ENCODE measurements around the gene UNC45A. TPM values are rescaled to one million over a fixed set of nuclear protein-coding genes. Genes with fewer than 3 reads are reported as not detected.
"Not testable (repeated sequence)": the region's sequence is repeated elsewhere in the genome, so short reads cannot be mapped to it uniquely, and the experiment has no call there.

Gene UNC45A
- polyA plus RNA-seq, 12 donors: 21.8 to 49.6 (median 26.0) TPM; not detected in 1

DNA sequence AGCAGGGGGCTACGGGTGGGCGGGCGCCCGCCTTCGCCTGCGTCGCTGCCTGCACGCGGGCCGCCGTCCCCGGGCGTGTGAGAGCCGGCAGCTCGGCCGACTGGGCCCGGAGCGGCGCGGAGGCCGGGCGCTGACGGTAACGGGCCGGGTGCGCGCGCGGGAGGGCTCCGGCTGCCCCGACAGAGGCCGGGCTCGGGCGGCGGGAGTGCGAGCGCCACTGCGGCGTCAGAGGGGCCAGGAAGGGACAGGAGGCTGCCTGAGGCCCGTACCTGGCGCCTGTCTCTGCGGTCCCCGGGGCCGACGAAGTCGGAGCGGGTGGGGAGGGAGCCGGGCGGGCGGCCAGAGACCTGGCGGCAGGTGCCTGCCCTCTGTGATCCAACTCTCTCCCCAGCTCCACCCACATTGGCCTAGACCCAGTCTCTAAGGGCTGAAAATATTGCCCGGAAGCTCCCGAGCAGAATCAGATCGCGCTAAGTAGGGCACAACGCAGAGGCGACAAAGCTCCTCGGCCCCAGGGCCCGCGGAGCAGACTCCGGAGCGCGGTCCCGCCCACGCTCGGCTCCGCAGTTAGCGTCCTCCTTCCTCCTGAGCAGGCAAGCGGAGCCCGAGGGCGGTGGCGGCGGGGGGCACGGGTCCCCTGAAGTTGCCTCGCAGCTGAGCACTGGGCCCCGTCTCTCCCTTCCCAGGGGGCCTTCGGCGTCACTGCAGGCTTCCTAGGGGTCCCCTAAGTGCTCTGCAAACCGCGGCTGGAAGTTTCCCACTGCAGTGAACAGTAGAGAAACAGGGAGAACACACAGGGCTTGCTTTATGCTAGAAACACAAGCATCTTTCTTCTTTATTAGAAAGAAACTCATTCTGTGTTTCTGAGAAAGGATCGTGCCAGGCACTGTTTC lies 32.0 kb upstream of the UNC45A start, which contains the start of gene MAN2A2:
Gene MAN2A2, plus strand, starts transcription at position 463 of the 893 bp plus-strand sequence. CDS start 906 bp downstream, outside the sequence.
- DNase-seq: peak; percentile 53

- DNase-seq: no peak
Measured at GRCh38 chr15:90903733-90904536, 31.1 kb upstream of the UNC45A start.

DNA sequence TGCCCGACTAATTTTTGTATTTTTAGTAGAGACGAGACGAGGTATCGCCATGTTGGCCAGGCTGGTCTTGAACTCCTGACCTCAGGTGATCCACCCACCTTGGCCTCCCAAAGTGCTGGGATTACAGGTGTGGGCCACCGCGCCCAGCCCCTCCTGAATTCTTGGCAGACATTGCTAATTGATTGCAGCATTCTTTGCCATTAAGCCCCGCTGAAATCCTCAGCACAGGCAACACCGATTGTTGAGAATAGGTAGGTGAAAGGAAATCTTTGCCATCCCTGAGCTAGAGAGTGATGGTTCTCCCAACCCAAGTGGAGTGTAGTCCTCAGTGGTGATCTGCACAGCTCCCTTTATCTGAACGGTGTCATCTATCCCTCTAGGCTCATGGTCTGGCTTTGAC lies 30.3 kb upstream of the UNC45A start:
- no peak for DNase-seq

DNA sequence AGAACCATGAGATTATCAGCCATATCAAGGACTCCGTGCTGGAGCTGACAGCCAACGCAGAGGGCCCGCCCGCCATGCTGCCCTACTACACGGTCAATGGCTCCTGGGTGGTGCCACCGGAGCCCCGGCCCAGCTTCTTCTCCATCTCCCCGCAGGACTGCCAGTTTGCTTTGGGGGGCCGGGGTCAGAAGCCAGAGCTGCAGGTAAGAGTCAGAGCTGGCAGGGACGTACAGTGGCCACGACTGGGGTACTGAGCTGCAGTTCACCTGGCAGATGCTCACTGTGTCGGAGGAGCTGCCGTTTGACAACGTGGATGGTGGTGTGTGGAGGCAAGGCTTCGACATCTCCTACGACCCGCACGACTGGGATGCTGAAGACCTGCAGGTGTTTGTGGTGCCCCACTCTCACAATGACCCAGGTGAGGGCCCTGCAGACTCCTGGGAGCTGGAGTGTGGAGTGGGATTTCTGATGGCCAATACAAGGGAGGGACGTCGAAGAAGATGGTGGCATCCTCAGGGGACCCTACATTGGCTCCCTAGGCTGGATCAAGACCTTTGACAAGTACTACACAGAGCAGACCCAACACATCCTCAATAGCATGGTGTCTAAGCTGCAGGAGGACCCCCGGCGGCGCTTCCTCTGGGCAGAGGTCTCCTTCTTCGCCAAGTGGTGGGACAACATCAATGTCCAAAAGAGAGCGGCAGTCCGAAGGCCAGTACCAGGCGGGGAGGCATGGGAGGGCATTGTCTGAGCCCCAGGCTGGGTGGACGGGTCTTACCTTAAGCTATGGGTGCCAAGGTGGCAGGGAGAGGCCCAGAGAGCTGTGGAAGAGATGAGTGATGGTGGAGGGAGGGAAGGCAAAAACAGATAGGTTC lies 29.5 kb upstream of the UNC45A start:
- no peak for DNase-seq

DNA sequence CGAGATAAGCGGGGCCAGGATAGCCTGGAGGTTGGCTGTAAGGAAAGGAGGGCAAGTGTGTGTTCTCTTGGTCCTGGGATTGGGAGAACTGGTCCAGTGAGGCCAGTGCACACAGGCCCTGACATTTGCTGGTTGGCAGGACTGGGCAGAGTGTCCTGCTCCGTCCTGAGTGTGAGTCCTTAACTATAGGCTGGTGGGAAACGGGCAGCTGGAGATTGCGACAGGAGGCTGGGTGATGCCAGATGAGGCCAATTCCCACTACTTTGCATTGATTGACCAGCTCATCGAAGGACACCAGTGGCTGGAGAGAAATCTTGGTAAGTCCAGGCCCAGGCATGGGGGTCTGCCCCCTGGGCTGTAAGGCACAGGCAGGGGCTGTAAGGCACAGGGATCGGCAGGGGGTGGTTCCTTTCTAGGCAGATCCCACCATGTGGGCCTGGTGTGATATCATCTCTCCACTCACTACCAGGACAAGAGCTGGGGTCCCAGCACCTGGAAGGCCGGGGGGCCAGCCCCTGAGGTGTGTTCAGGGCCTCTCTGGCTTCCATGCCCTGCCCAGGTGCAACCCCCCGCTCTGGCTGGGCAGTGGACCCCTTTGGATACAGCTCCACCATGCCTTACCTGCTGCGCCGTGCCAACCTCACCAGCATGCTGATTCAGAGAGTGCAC lies 28.8 kb upstream of the UNC45A start:
- DNase-seq: no peak

GRCh38 chr15:90907051-90907660 lies 27.9 kb upstream of the UNC45A start:
- DNase-seq: no peak

GRCh38 chr15:90907838-90908507 lies 27.1 kb upstream of the UNC45A start:
- DNase-seq: no peak

- not testable (repeated sequence) for DNase-seq
Measured at GRCh38 chr15:90909449-90909848, 25.6 kb upstream of the UNC45A start.

GRCh38 chr15:90909976-90910375 lies 25.1 kb upstream of the UNC45A start:
- no peak for DNase-seq

- DNase-seq: no peak
Measured at GRCh38 chr15:90910441-90911301, 24.4 kb upstream of the UNC45A start.

DNA sequence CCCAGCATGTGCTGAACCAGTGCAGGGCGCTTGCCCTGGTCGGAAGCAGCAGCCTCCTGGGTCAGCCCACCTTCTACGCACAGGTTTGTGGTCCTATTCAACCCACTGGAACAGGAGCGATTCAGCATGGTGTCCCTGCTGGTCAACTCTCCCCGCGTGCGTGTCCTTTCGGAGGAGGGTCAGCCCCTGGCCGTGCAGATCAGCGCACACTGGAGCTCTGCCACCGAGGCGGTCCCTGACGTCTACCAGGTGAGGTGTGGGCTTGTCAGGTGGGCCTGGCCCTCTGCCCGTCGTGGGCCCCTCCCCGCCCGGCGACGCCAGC lies 23.8 kb upstream of the UNC45A start:
- no peak for DNase-seq

- DNase-seq: no peak
Measured at GRCh38 chr15:90911906-90912769, 22.9 kb upstream of the UNC45A start.

GRCh38 chr15:90912770-90913075 lies 22.4 kb upstream of the UNC45A start:
- no peak for DNase-seq

DNA sequence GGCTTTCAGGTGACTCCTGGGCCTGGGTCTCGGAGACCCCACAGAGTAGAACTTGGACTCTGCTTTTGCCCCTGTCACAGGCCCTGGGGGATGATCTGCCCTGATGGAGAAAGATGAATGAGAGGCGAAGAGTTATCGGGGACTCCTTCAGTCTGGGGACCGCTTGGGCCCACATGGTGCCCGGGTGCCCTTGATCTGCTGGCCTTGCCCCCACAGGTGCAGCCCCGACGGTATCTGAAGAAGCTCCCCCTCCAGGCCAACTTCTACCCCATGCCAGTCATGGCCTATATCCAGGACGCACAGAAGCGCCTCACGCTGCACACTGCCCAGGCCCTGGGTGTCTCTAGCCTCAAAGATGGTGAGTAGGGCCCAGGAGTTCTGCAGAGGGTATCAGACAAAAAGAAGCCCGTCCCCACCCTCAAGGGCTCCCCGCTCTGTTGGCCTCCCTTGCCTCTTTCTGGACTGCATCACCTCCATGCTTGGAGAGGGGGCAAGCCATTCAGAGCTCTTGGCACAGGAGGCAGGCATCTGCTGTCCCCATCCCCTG lies 21.6 kb upstream of the UNC45A start:
- no peak for DNase-seq

DNA sequence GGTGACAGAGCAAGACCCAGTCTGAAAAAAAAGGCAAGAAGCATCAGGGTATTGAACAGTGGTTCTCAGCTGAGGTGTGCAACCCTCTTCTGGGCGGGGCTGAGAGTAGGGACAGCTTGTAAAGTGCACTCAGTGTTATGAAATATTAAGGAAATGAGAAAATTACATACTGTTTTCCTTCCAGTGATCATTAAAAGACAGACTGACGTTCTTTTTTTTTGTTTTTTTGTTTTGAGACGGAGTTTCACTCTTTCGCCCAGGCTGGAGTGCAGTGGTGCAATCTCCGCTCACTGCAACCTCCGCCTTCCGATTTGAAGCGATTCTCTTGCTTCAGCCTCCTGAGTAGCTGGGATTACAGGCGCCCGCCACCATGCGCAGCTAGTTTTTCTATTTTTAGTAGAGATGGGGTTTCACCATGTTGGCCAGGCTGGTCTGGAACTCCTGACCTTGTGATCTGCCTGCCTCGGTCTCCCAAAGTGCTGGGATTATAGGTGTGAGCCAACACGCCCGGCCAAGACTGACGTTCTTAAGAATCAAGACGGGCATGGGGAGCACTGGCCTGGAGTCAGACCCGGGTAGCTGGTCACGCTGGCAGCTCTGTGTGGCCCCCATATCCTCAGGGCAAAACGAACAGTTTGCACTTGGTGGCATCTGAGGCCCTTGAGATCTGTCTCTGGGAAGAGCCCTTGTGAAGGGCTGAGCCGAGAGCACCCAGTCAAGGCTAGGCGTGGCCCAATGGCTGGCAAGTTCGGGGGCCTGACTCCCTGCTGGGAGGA lies 20.6 kb upstream of the UNC45A start:
- DNase-seq: no peak

GRCh38 chr15:90915216-90915807 lies 19.8 kb upstream of the UNC45A start:
- DNase-seq: no peak

Data from muscle of arm (tissue), 12 donors.